Fibroblast of mammary gland (primary cell): ENCODE results near the gene ENTPD8.

Experiments
- DNase-seq: peaks from one replicate; pipeline ENCODE4 v3.0.0-alpha.2; 2010; ENCODE audit warnings: low read depth
- H3K4me3 ChIP-seq: 2 replicates; pipeline ENCODE4 v1.5.1; 2011; ENCODE audit warnings: low read depth, mild to moderate bottlenecking, low read length, moderate library complexity; ENCODE audit not compliant: control insufficient read depth
- CTCF ChIP-seq: conservative IDR thresholded peaks from 2 replicates; pipeline ENCODE4 v1.5.1; 2011; ENCODE audit warnings: low read depth, low read length, inconsistent platforms; ENCODE audit not compliant: control insufficient read depth, insufficient read depth

The ENTPD8 gene

DNA sequence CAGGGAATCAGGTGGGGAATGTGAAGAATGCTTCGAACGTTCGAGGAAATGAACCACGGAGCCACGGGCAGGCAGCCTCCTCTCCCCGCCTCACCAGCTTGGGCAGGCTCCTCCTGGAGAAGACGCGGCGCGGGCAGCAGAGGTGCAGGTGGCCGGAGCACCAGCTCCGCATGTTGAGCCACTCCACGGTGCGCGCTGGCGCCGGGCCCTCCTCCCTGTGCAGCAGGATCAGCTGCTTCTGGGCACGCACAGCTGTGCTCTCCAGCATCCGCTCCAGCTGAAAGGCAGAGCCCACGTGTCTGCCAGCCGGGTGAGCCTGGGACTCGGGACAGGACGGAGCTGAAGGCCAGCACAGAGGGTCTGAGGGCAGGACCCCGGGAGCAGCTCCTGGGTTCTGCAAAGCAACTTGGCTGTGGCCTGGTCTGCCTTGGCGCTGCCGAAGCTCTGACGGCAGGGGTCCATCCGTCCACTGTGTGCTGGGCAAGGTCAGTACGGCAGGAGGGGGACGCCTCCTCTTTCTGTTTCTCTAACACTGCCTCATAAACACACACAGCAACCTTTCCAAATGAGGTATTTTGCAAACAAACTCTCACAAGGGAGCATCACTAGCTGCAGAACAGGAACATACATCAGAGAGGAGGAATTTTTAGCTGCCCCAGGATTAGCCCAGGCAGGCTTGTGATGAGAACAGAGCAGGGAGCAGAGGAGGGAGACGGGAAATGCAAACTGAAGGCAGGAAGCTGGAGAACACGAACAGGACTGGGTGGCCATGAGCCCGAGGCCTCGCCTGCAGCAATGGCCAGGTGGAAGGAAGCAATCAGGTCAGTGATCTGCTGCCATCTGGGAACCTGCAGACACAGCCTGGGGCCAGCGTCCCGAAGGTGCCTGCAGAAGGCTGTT lies 38.1 kb upstream of the ENTPD8 start:
- no peak for TF ChIP-seq CTCF

DNA sequence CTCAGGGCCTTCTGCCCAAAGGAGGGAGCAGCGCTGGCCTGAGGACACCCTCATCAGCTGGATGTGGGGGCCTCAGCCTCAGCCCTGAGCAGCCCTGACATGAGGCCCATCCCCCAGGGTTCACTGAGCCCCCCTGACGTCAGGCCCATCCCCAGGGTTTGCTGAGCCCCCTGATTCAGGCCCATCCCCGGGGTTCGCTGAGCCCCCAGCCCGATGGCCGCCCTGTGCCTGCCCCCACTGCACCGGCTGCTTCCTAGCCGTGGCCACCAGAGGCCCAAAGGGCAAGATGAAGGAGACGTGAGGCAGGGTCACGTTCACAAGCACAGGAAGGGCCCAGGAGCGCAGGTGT lies 37.4 kb upstream of the ENTPD8 start:
- DNase-seq = no peak
- TF ChIP-seq CTCF = no peak
- no peak overlapping the region for H3K4me3 ChIP-seq

More for the DNA sequence above, 38.1 kb upstream of the ENTPD8 start:
- no peak for DNase-seq
- no peak overlapping the region for H3K4me3 ChIP-seq

GRCh38 chr9:137477778-137478612 lies 36.8 kb upstream of the ENTPD8 start:
- TF ChIP-seq CTCF = no peak
- DNase-seq = no peak
- no peak overlapping the region for H3K4me3 ChIP-seq

GRCh38 chr9:137476856-137477255 lies 35.7 kb upstream of the ENTPD8 start:
- DNase-seq = no peak
- no peak for TF ChIP-seq CTCF
- H3K4me3 ChIP-seq = no peak overlapping the region

DNA sequence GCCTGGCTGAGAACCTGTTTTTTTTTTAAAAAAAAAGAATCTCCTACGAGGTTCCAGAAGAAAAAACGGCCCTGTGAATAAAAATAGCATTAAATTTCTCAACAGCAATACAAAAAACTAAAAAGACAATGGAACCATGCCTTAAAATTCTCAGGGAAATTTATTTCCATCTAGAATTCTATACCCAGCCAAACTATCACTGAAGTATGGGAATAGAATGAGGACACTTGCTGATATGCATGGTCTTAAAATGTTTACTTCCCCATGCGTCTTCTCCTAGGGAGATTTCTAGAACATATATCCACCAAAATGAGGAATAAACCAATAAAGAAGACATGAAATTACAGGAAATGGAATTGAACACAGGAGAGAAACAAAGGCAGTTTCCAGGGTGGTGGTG lies 34.5 kb upstream of the ENTPD8 start:
- TF ChIP-seq CTCF = no peak
- H3K4me3 ChIP-seq = no peak overlapping the region
- DNase-seq = no peak

- no peak for DNase-seq
- H3K4me3 ChIP-seq = no peak overlapping the region
- TF ChIP-seq CTCF = no peak
These were observed 33.1 kb upstream of the ENTPD8 start for GRCh38 chr9:137474271-137474670.
